Smooth muscle cell of the umbilical artery (primary cell): ENCODE measurements around the gene OMD. TPM values are rescaled to one million over a fixed set of nuclear protein-coding genes. Genes with fewer than 3 reads are reported as not detected.

ENCODE experiments used
- total RNA-seq: library from RNA; depleted of rRNA; stranded (reverse); fragments of >200 nt; gene quantifications from 2 replicates; pipeline ENCODE4 v1.2.3, GENCODE V29; 2014

The OMD gene, protein sequence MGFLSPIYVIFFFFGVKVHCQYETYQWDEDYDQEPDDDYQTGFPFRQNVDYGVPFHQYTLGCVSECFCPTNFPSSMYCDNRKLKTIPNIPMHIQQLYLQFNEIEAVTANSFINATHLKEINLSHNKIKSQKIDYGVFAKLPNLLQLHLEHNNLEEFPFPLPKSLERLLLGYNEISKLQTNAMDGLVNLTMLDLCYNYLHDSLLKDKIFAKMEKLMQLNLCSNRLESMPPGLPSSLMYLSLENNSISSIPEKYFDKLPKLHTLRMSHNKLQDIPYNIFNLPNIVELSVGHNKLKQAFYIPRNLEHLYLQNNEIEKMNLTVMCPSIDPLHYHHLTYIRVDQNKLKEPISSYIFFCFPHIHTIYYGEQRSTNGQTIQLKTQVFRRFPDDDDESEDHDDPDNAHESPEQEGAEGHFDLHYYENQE
- total RNA-seq = not detected in 2 replicates

DNA sequence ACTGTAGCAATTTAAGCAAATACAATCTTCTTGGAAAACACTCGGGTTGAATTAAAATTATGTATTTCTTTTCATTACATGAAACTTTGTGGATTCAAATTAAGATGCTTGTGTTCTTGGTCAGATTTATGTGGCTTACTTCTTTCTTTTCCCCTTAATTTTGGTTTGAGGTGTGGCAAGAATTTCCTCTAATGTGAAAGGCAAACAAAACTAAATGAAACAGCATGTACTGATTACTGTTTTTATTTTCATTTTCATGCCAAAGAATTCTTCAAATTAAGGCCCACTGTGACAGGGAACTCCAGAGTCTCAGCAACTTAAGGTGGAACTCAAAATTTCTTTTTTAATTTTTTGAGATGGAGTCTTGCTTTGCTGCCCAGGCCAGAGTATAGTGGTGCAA is at the start of gene OMD:
Gene OMD (minus strand): TSS at position 132 of the 400 bp plus-strand sequence. CDS start 6,913 bp downstream, outside the sequence.

DNA sequence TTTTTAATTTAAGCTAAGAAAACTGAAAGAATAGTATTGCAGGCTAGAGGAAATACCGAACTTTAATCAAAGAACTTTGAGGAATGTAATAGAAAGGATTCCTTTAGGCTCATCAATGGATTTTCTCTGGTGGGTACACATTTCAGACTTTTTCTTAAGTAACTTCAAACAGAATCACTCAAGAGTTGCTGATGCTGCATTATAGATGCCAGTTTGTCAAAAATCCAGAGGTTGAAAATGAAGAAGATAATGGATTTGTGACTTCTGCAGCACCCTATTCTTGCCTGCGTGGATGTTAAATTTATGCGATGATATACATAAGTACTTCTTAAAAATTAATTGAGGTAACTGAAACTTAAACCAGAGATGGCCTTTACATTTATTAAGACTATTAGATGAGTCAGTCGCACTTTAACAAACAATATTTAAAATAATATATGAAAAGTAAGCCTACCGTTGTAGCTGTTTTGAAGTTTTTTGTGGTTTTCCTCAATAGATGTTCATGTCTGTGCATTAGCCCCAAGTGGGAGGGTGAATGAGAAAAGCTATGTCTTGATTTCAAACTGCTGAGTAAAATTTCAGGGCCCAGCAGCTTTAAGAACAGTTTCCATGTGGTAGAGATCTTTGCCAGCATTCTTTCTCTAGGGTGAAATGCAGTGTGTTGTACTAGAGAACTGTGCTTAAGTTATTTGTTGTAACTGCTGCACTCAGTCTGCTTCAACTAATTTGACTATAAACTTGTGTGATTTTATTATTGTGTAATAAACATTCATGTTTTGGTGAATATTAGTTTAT is 20.0 kb downstream of the OMD start, which contains the start of gene OGN:
Gene OGN (minus strand): TSS at position 537 of the 795 bp plus-strand sequence. CDS start 1,171 bp downstream, outside the sequence.

Other genes starting within 250 kb of the OMD start
- 468 and 483 TPM in 2 replicates for gene IARS1, start 130.8 kb downstream of the OMD start, total RNA-seq
- gene NOL8, start 99.1 kb downstream of the OMD start, total RNA-seq = 28.2 and 35.5 TPM in 2 replicates
- gene CENPP, start 98.5 kb downstream of the OMD start, total RNA-seq = 2.1 and 4.7 TPM in 2 replicates
- gene OGN, start 19.9 kb downstream of the OMD start, total RNA-seq = 0.59 TPM in 1 of 2 replicates, not detected in the other
- 0.05 TPM in 1 of 2 replicates, not detected in the other for gene ASPN, start 58.0 kb upstream of the OMD start, total RNA-seq
- gene ECM2, start 111.5 kb upstream of the OMD start, total RNA-seq = 0.59 and 0.65 TPM in 2 replicates
- 19.0 and 25.6 TPM in 2 replicates for gene IPPK, start 245.7 kb upstream of the OMD start, total RNA-seq